H1 (cell line): ENCODE data around the gene LIMK2.

ENCODE experiments used
- CTCF ChIP-seq, 3 experiments: IDR thresholded peaks; 1 replicate in 2 of 3; 2 replicates in 1 of 3; pipeline versions ENCODE4 v1.5.1 to v1.6.1; 2011; ENCODE audit warnings: low read length in 3 of 3, mild to moderate bottlenecking in 3 of 3, inconsistent platforms in 2 of 3, low read depth in 1 of 3, moderate library complexity in 1 of 3; ENCODE audit not compliant: insufficient read depth in 1 of 3; ENCODE audit errors: control extremely low read depth in 1 of 3
- EGR1 ChIP-seq: IDR thresholded peaks from 2 replicates; pipeline ENCODE4 v1.6.1; 2011; ENCODE audit warnings: low read depth, low read length, borderline replicate concordance
- EZH2 ChIP-seq: fragments of 200-600 bp; sonication (generic); IDR thresholded peaks from 2 replicates; pipeline ENCODE4 v1.7.1; 2012; ENCODE audit warnings: low read depth, mild to moderate bottlenecking, moderate library complexity, low read length, inconsistent platforms; ENCODE audit not compliant: severe bottlenecking
- POLR2A ChIP-seq, 2 experiments: IDR thresholded peaks; 1 replicate in 1 of 2; 2 replicates in 1 of 2; pipeline ENCODE4 v1.6.1; 2011; ENCODE audit warnings: low read depth in 2 of 2, low read length in 2 of 2, mild to moderate bottlenecking in 2 of 2; ENCODE audit errors: control extremely low read depth in 1 of 2
- SRF ChIP-seq: IDR thresholded peaks from 2 replicates; pipeline ENCODE4 v1.6.1; 2011; ENCODE audit warnings: mild to moderate bottlenecking, low read depth, low read length, moderate library complexity
- USF2 ChIP-seq: IDR thresholded peaks from 2 replicates; pipeline ENCODE4 v1.6.1; 2011; ENCODE audit warnings: low read length, improper control_type of control experiment

GRCh38 chr22:31279821-31280505, 67.9 kb downstream of the LIMK2 start:
- TF ChIP-seq SRF = no peak
- TF ChIP-seq EZH2 = no peak
- TF ChIP-seq EGR1 = no peak
- TF ChIP-seq POLR2A (IDR thresholded peaks at IDR 0.05; ENCODE audit: control extremely low read depth in 1 of 2, low read depth in 2 of 2, low read length in 2 of 2) = no peak
- no peak for TF ChIP-seq USF2
- TF ChIP-seq CTCF (IDR thresholded peaks at IDR 0.05; ENCODE audit: control extremely low read depth in 1 of 3, insufficient read depth in 1 of 3, low read depth in 1 of 3, low read length in 3 of 3) = no peak
